Left cardiac atrium (tissue), 4 donors: Measurements from ENCODE around the gene MINDY4B. TPM values are rescaled to one million over a fixed set of nuclear protein-coding genes. Genes with fewer than 3 reads are reported as not detected.
A peak's percentile ranks its signal among the peaks of the same experiment; 100 is the strongest.

Source experiments
- ATAC-seq, 2 donors: fragments of 200-7000 bp; cut with Tn5 transposase; one replicate each; pipeline ENCODE4 v1.9.1; 2020; ENCODE audit warnings: mild to moderate bottlenecking in 2 of 2, moderate library complexity in 2 of 2
- DNase-seq: peaks from one replicate; pipeline ENCODE4 v3.0.0-alpha.2; 2020
- intact Hi-C, 2 donors: fragments of 100-400 bp; cut with DNase I; formaldehyde crosslinking; loops; one replicate each; pipeline versions ENCODE4 v1.14.1 to v1.15.1; 2022 to 2023
- total RNA-seq, 2 donors: library from RNA; stranded (reverse); fragmentation: NEBNext Ultra II Directional; extraction: Animal tissue kit (Norgen Biotek cat#: 25700); gene quantifications; one replicate each; pipeline ENCODE4 v1.2.1, GENCODE V29; 2021
- donor health status: DM: no; HTN: yes; CAD: no.
- donor health status: DM: no; HTN: yes; CAD: no; lungs with severe emphysema.
- donor health status: DM: yes; HTN: yes; CAD: no.
- donor health status: Dilated cardiomyopathy.

Gene MINDY4B
- total RNA-seq, 2 donors from 2014 or later: not detected

- DNase-seq (no peak), ATAC-seq (no peak)
- intact Hi-C loops: no loop called here
Measured at GRCh38 chr3:150902988-150903387, 2.3 kb downstream of the MINDY4B start.

- DNase-seq (no peak), ATAC-seq (no peak)
- intact Hi-C loops: no loop called here
Measured at GRCh38 chr3:150901793-150902192, 3.4 kb downstream of the MINDY4B start.

DNA sequence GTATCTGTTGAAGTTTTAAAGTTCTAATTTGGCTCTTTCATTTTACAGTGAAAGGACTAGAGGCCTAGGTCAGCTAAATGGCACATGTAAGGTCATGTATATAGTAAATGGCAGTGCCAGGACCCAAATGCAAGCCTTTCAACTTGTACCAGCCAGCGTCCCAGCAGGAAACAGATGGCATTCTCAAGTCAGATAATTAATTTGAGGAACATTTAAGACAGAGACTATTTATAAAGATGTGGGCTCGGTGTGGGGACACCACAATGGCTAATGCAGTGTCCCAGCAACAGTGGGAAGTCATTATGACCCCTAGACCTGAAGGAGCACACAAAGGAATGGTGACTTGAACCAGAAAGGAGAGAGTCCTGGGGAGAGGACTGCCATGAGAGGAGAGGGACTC, 6.1 kb downstream of the MINDY4B start:
- intact Hi-C loops: no loop called here
- DNase-seq (no peak), ATAC-seq (no peak)

DNA sequence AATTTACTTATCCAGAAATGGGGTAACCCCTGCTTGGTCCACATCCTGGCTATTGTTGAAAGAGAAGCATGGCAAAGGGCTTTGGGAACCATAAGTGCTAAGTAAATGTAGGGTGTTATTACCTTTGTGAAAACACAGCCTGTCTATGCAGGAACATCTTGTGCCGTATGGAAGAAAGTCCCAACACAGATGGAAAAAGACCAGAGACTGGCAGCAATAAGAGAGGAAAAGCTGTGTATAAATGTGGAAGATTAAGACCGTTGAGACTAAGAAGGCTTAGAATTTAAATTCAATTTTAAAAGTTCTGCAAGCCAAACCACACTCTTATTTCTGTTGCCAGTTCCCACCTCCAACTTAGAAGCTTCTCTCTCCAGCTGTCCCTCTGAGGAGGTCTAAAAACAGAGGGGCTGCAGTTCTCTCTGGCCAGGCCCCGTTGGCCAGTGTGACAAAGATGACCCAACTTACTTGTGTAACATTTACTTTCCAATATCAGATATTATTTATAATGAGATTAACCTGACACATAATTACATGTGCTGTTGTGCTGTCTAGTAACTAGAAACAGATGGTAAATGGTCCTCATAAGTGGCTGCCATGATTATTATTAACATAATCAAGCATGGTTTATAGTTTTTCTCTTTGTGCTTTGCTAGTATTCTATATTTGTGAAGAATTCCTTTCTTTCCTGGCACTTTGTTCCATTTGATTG, 7.0 kb downstream of the MINDY4B start:
- intact Hi-C loops: no loop called here
- no peak for ATAC-seq
- no peak for DNase-seq

DNA sequence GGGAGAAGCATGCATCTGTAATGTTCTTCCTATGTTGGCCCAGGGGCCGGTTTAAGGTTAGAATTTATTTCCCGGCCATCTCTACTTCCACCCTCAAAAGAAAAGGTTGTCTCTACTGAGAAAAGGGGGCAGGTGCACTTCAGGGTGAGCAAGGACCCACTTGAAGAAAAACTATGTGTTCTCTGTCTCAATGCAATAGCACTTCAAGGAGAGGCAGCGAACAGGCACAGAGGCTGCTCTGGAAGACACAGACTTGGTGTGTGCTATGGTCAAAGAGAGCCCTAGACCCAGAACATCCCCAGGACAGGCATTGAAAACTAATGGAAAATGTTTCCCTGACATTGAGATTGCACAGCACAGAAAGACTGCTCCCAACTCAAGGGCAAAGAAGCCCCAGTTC, 7.6 kb downstream of the MINDY4B start:
- ATAC-seq (no peak), DNase-seq (no peak)
- intact Hi-C loops: no loop called here

DNA sequence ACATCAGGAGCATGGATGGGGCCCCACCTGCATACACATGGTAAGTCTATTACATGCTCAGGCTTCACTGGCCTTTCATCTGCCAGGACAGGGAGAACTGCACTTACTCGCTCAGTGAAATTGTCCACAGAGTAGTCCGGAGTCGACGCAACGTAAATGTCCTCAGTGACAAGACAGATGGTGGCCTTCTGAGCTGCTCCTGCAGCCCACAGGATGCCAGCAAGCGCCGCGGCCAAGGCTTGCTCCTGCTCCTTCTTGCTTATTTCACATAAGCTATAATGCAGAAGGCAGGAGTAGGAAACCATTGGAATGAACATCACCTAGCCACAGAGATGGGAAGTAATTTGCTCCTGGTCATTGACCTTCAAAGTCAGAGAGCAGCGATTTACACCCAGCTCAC, 14.4 kb downstream of the MINDY4B start:
- no peak for DNase-seq
- no peak for ATAC-seq
- intact Hi-C loops: no loop called here

DNA sequence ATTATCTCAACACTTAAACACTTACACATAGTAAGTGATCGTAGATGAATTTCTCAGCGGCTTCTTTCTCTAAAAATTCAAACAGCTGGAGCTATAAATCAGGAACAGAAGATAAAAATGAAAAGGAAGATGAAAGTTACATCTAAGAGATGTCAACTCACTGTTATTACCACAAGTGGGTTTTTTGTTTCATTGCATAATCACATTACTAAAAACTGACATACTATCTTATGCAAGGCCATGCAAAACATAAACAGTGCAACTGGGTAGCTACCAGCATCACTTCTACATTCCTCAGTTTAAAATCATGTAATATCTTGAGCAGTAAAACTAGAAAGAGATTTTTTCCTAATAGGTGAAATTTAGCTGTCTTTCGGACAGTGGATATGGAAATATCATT, 14.9 kb downstream of the MINDY4B start:
- DNase-seq (no peak), ATAC-seq (peak in 1 of 2 donors; percentile 24)
- intact Hi-C loops: no loop called here

- intact Hi-C loops: no loop called here
- no peak for DNase-seq
- no peak for ATAC-seq
Measured at GRCh38 chr3:150889106-150889505, 16.1 kb downstream of the MINDY4B start.

- ATAC-seq: no peak
- intact Hi-C loops: no loop called here
- no peak for DNase-seq
Measured at GRCh38 chr3:150887031-150887430, 18.2 kb downstream of the MINDY4B start.

- intact Hi-C loops: no loop called here
- ATAC-seq: peak in 1 of 2 donors; percentile 25
Measured at GRCh38 chr3:150885535-150885934, 19.7 kb downstream of the MINDY4B start.

GRCh38 chr3:150878996-150879575, 26.2 kb downstream of the MINDY4B start:
- intact Hi-C loops: no loop called here
- no peak for DNase-seq
- ATAC-seq: no peak

More at GRCh38 chr3:150885535-150885934, 19.7 kb downstream of the MINDY4B start:
- no peak for DNase-seq

DNA sequence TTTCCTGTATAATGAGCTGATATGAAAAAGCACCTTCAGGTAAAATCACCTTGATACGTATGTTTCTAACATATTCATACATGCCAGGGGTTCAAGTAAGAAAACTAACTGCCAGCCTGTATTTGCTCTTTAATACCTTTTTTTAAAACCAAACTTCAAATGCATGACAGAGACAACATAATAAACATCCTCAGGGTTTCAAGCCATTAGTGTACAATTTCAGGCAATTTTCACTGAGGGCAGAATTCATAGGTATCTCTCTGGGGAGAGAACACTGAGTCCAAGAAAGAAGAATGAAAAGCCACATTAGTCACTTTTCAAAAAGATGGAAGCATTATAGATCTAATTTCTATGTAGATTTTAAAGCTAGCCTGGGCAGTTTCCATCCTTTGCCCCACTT, 26.9 kb downstream of the MINDY4B start:
- intact Hi-C loops: no loop called here
- DNase-seq (no peak), ATAC-seq (no peak)

- ATAC-seq: no peak
- intact Hi-C loops: no loop called here
- no peak for DNase-seq
Measured at GRCh38 chr3:150877303-150877702, 27.9 kb downstream of the MINDY4B start.

DNA sequence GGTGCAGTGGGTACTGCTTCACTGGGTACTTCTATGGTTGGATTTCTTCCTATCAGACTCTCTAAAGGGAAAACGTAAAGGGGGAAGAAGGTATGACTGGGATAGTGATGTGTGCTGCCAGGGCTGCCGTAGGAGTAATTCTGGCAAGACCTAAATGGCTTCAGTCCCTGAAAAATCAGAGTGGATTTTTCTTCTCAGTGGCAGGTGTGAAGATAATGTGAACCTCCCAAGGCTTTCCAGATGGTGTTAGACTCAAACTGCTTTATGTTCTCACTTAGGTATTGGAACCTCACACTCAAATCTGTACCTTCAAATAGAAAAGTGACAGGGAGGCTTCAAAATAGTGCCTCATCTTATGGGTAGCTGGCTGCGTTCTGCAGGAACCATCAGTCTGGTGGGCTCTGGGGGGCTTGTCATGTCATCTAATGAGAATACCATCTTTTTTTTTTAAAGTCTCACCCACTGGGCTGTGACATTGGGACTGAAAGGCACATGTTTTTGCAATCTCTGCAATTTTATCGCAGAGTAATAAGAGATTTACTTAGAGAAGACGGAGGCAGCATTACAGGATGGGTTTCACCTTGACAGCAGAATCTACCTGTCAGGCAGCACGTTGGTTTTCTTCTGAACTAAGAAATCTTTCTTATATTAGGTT, 28.5 kb downstream of the MINDY4B start:
- ATAC-seq (no peak), DNase-seq (no peak)
- intact Hi-C loops: no loop called here

- DNase-seq (no peak), ATAC-seq (no peak)
- intact Hi-C loops: no loop called here
Measured at GRCh38 chr3:150875548-150875947, 29.7 kb downstream of the MINDY4B start.

DNA sequence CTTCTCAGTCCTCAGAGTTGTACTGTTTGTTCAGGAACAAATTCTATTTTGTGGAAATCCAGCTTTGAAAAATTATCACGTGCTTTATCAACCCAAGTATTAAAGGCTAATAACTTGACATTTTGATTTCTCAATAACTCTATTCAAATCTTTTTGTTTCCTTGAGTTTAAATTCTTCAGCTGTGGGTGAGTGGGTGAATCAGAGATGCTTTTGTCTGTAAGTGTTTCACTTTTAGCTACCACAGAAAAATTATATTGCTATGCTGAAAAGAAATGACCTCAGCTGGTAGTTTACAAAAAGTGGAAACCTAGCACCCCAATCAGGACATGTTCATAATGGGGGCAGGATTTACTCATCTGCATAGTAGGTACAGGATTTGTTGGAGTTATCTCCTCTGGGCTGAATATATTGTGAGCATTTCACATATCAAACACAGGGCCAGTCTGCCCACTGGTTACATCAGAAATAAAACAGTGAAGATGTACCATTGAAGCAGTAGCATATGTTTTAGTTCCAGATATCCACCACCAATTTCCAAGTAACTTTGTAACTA, 30.5 kb downstream of the MINDY4B start:
- ATAC-seq: no peak
- intact Hi-C loops: no loop called here
- DNase-seq: no peak

DNA sequence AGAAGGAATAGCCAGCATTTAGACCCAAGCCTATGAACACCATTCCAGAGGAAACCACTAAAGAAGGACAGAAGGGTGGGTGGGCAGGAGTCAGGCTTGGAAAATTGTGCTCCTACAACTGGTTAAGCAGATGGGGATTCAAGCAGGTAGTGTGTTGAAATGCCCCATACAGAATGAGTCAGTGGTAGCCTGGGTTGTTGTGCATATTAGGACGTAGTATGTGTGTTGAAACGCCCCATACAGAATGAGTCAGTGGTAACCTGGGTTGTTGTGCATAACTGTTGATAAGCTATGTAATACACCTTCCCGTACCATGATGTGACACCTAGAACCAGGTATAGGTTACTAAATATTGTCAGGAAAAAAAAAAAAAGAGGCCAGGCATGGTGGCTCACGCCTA, 34.0 kb downstream of the MINDY4B start:
- intact Hi-C loops: no loop called here
- no peak for DNase-seq
- no peak for ATAC-seq

GRCh38 chr3:150870406-150870805, 34.8 kb downstream of the MINDY4B start:
- intact Hi-C loops: no loop called here
- no peak for ATAC-seq
- no peak for DNase-seq

DNA sequence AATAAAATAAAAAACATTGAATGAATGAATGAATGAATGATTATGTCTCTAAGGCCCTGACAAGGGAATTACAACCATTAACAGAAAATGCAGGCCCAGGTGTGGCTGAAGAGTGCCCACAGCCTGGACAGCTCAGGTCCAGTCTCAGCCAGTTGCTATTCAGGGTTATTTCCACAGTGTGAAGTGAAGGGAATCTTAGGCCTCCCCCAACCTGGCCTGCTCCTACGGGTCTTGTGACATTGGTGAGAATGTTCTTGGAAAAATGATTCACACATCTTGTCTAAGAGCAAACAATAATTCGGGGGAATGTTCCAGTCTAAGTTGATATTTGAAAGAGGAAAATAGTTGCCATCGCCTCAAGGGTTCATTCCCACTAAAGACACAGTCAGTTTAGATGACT, 37.0 kb downstream of the MINDY4B start:
- intact Hi-C loops: loop anchor here in 1 of 2 donors (10.0 kb wide), 1 partner anchor 83 kb away; no protein-coding TSS in a partner anchor
- DNase-seq: no peak
- peak in 1 of 2 donors; percentile 44 for ATAC-seq

GRCh38 chr3:150867434-150867833, 37.8 kb downstream of the MINDY4B start:
- ATAC-seq: no peak
- intact Hi-C loops: loop anchor here in 1 of 2 donors (10.0 kb wide), 1 partner anchor 83 kb away; no protein-coding TSS in a partner anchor
- no peak for DNase-seq
